Spinal cord (tissue), 10 donors: Measurements from ENCODE around the gene RPL13. TPM values are rescaled to one million over a fixed set of nuclear protein-coding genes. Genes with fewer than 3 reads are reported as not detected.
A peak's percentile ranks its signal among the peaks of the same experiment; 100 is the strongest.

Experiments used
- DNase-seq, 6 donors: peaks; one replicate each; pipeline versions ENCODE4 v3.0.0 to v3.0.0-alpha.2; 2013 to 2015; ENCODE audit warnings: low spot score in 6 of 6, low read depth in 4 of 6
- H3K27ac ChIP-seq: one replicate; pipeline ENCODE4 v1.5.1; 2013; ENCODE audit warnings: low read depth, low read length, control low read depth
- H3K27me3 ChIP-seq: one replicate; pipeline ENCODE4 v1.6.1; 2013; ENCODE audit warnings: low read length; ENCODE audit not compliant: control insufficient read depth, insufficient read depth
- H3K36me3 ChIP-seq: one replicate; pipeline ENCODE4 v1.6.1; 2013; ENCODE audit warnings: low read length; ENCODE audit not compliant: control insufficient read depth, insufficient read depth
- H3K4me1 ChIP-seq: one replicate; pipeline ENCODE4 v1.6.1; 2013; ENCODE audit warnings: low read length; ENCODE audit not compliant: control insufficient read depth, insufficient read depth
- H3K4me3 ChIP-seq: one replicate; pipeline ENCODE4 v1.5.1; 2013; ENCODE audit warnings: low read depth, low read length, control low read depth
- H3K9me3 ChIP-seq: one replicate; pipeline ENCODE4 v1.6.1; 2013; ENCODE audit warnings: low read length; ENCODE audit not compliant: control insufficient read depth, insufficient read depth
- WGBS: methylation state at CpG from one replicate; pipeline ENCODE4 v1.1.5; 2013; ENCODE audit warnings: missing lambda C conversion rate; ENCODE audit not compliant: insufficient coverage; 5-methylcytosine and 5-hydroxymethylcytosine counted together
- polyA plus RNA-seq, 2 donors: library from polyadenylated mRNA; unstranded; fragments of 120-200 nt; gene quantifications; one replicate each; pipeline ENCODE4 v1.2.1, GENCODE V29; 2013; ENCODE audit not compliant: insufficient read length in 2 of 2
- total RNA-seq, 2 donors: library from RNA; depleted of rRNA in 1 of 2; stranded (reverse); fragments of 120-200 nt in 1 of 2; fragments of >200 nt in 1 of 2; gene quantifications; one replicate each; pipeline versions ENCODE4 v1.2.3 to v1.2.4, GENCODE V29; 2013 to 2014
- donor health status: healthy.

Gene RPL13
- total and polyA plus RNA-seq, 4 donors = 1,019 to 2,411 (median 1,920) TPM

GRCh38 chr16:89530401-89531381 is 29.8 kb upstream of the RPL13 start:
- Histone ChIP-seq H3K9me3 (no peaks in the 10 kb centered on the region), H3K27ac (no peak overlapping the region)

GRCh38 chr16:89531821-89532526 is 28.5 kb upstream of the RPL13 start:
- no peaks in the 10 kb centered on the region for H3K27me3 ChIP-seq
- no peaks in the 10 kb centered on the region for H3K9me3 ChIP-seq
- DNase-seq = no peak
- H3K4me1 ChIP-seq = peaks cover 15% of the 10 kb centered on the region
- no peak overlapping the region for H3K27ac ChIP-seq
- 88% methylated on average over 24 of the region's 31 CpGs for WGBS
- H3K4me3 ChIP-seq = no peak overlapping the region
- H3K36me3 ChIP-seq = peaks cover 97% of the 10 kb centered on the region

More at GRCh38 chr16:89530401-89531381, 29.8 kb upstream of the RPL13 start:
- WGBS = 95% methylated on average over 36 of the region's 37 CpGs
- Histone ChIP-seq H3K27me3 (no peaks in the 10 kb centered on the region), H3K4me1 (peaks cover 4% of the 10 kb centered on the region), H3K36me3 (peaks cover 98% of the 10 kb centered on the region), H3K4me3 (no peak overlapping the region)
- no peak for DNase-seq

- no peaks in the 10 kb centered on the region for H3K9me3 ChIP-seq
- no peaks in the 10 kb centered on the region for H3K27me3 ChIP-seq
- no peak overlapping the region for H3K4me3 ChIP-seq
- no peak overlapping the region for H3K27ac ChIP-seq
- H3K4me1 ChIP-seq = peaks cover 29% of the 10 kb centered on the region
- 90% methylated on average over 6 of the region's 11 CpGs for WGBS
- DNase-seq = peak in 1 of 6 donors; percentile 16
- peaks cover 95% of the 10 kb centered on the region for H3K36me3 ChIP-seq
Observed at GRCh38 chr16:89534252-89534756, 26.2 kb upstream of the RPL13 start.

- no peak for DNase-seq
- WGBS = 97% methylated on average over 17 of the region's 24 CpGs
- Histone ChIP-seq H3K4me1 (peaks cover 29% of the 10 kb centered on the region), H3K9me3 (no peaks in the 10 kb centered on the region), H3K27me3 (no peaks in the 10 kb centered on the region), H3K4me3 (no peak overlapping the region), H3K36me3 (peaks cover 86% of the 10 kb centered on the region), H3K27ac (peak overlapping the region; percentile 68)
Observed at GRCh38 chr16:89536371-89536770, 24.1 kb upstream of the RPL13 start.

GRCh38 chr16:89536886-89537548 is 23.5 kb upstream of the RPL13 start:
- H3K4me1 ChIP-seq = peaks cover 29% of the 10 kb centered on the region
- no peaks in the 10 kb centered on the region for H3K27me3 ChIP-seq
- H3K9me3 ChIP-seq = no peaks in the 10 kb centered on the region
- WGBS = 78% methylated on average over 36 of the region's 36 CpGs
- H3K27ac ChIP-seq = peak overlapping the region; percentile 68
- H3K36me3 ChIP-seq = peaks cover 86% of the 10 kb centered on the region
- peak in 2 of 6 donors; percentile 37 to 69 for DNase-seq
- no peak overlapping the region for H3K4me3 ChIP-seq

GRCh38 chr16:89537549-89537925 is 22.9 kb upstream of the RPL13 start:
- Histone ChIP-seq H3K4me1 (peaks cover 25% of the 10 kb centered on the region), H3K27me3 (no peaks in the 10 kb centered on the region), H3K27ac (peak overlapping the region; percentile 60), H3K4me3 (no peak overlapping the region), H3K36me3 (peaks cover 86% of the 10 kb centered on the region), H3K9me3 (no peaks in the 10 kb centered on the region)
- DNase-seq = no peak
- WGBS = 90% methylated on average over 6 of the region's 7 CpGs

- no peak overlapping the region for H3K27ac ChIP-seq
- H3K9me3 ChIP-seq = no peaks in the 10 kb centered on the region
- H3K27me3 ChIP-seq = no peaks in the 10 kb centered on the region
- WGBS = 91% methylated on average over 12 of the region's 12 CpGs
- H3K4me1 ChIP-seq = peaks cover 25% of the 10 kb centered on the region
- no peak for DNase-seq
- peaks cover 86% of the 10 kb centered on the region for H3K36me3 ChIP-seq
- no peak overlapping the region for H3K4me3 ChIP-seq
Observed at GRCh38 chr16:89538286-89538685, 22.2 kb upstream of the RPL13 start.

- no peak overlapping the region for H3K27ac ChIP-seq
- no peaks in the 10 kb centered on the region for H3K9me3 ChIP-seq
- no peak overlapping the region for H3K4me3 ChIP-seq
- WGBS = 94% methylated on average over 12 of the region's 13 CpGs
- H3K4me1 ChIP-seq = peaks cover 25% of the 10 kb centered on the region
- H3K27me3 ChIP-seq = no peaks in the 10 kb centered on the region
- no peak for DNase-seq
- peaks cover 87% of the 10 kb centered on the region for H3K36me3 ChIP-seq
Observed at GRCh38 chr16:89540557-89540956, 19.9 kb upstream of the RPL13 start.

GRCh38 chr16:89541792-89542191 is 18.7 kb upstream of the RPL13 start:
- peaks cover 88% of the 10 kb centered on the region for H3K36me3 ChIP-seq

More at GRCh38 chr16:89541792-89542191, 18.7 kb upstream of the RPL13 start:
- no peak overlapping the region for H3K27ac ChIP-seq
- peaks cover 17% of the 10 kb centered on the region for H3K4me1 ChIP-seq
- H3K9me3 ChIP-seq = no peaks in the 10 kb centered on the region
- WGBS = 89% methylated on average over 21 of the region's 21 CpGs
- no peak for DNase-seq
- H3K27me3 ChIP-seq = no peaks in the 10 kb centered on the region
- no peak overlapping the region for H3K4me3 ChIP-seq
